Peyer's patch (tissue), 4 donors: ENCODE data around the gene MIER2.
"Not testable (repeated sequence)": the region's sequence is repeated elsewhere in the genome, so short reads cannot be mapped to it uniquely, and the experiment has no call there.

Experiments
- CTCF ChIP-seq, 6 experiments: fragments of 450-650 bp in 4 of 6; fragments of 200-600 bp in 2 of 6; sonication (generic) in 1 of 6; IDR thresholded peaks; one replicate each; pipeline ENCODE4 v1.5.1; 2017 to 2019; ENCODE audit warnings: antibody characterized with exemption in 6 of 6, mild to moderate bottlenecking in 3 of 6, moderate library complexity in 1 of 6
- POLR2A ChIP-seq, 2 donors: fragments of 450-650 bp; IDR thresholded peaks; one replicate each; pipeline ENCODE4 v1.5.1; 2017; ENCODE audit warnings: antibody characterized with exemption in 2 of 2, mild to moderate bottlenecking in 2 of 2, moderate library complexity in 2 of 2

GRCh38 chr19:380618-381219, 36.1 kb upstream of the MIER2 start:
- TF ChIP-seq CTCF, POLR2A (IDR thresholded peaks at IDR 0.05): not testable (repeated sequence)
